Body of pancreas (tissue), 4 donors: ENCODE results near the gene GLG1.
"Not testable (repeated sequence)": the region's sequence is repeated elsewhere in the genome, so short reads cannot be mapped to it uniquely, and the experiment has no call there.

Source experiments
- CTCF ChIP-seq, 7 experiments: fragments of 450-650 bp in 4 of 7; fragments of 200-600 bp in 3 of 7; sonication (generic) in 3 of 7; IDR thresholded peaks; one replicate each; pipeline ENCODE4 v1.5.1; 2016 to 2019; ENCODE audit warnings: antibody characterized with exemption in 7 of 7
- POLR2A ChIP-seq, 3 donors: fragments of 450-650 bp; IDR thresholded peaks; one replicate each; pipeline ENCODE4 v1.6.1; 2016; ENCODE audit warnings: antibody characterized with exemption in 3 of 3, mild to moderate bottlenecking in 2 of 3

- not testable (repeated sequence) for TF ChIP-seq CTCF, POLR2A (IDR thresholded peaks at IDR 0.05)
Measured at GRCh38 chr16:74550227-74551019, 56.5 kb downstream of the GLG1 start.
